Neural crest cell (in vitro differentiated cells): ENCODE data around the gene XCL1. TPM values are rescaled to one million over a fixed set of nuclear protein-coding genes. Genes with fewer than 3 reads are reported as not detected.

ENCODE experiments used
- DNase-seq: peaks from one replicate; pipeline ENCODE4 v3.0.0; 2021; ENCODE audit warnings: low read depth, mixed read lengths, low spot score
- H3K27ac Mint-ChIP-seq: one replicate; pipeline ENCODE4 v1.8.0; 2021; ENCODE audit warnings: mild to moderate bottlenecking, mixed read lengths; ENCODE audit not compliant: unreplicated experiment
- H3K27me3 Mint-ChIP-seq: 2 replicates; pipeline ENCODE4 v1.8.0; 2021; ENCODE audit warnings: low read depth, mild to moderate bottlenecking, mixed read lengths
- H3K36me3 Mint-ChIP-seq: 2 replicates; pipeline ENCODE4 v1.8.0; 2021; ENCODE audit warnings: low read depth, mild to moderate bottlenecking, mixed read lengths
- H3K4me1 Mint-ChIP-seq: 2 replicates; pipeline ENCODE4 v1.8.0; 2021; ENCODE audit warnings: mixed read lengths
- H3K4me3 Mint-ChIP-seq: one replicate; pipeline ENCODE4 v1.8.0; 2021; ENCODE audit warnings: mild to moderate bottlenecking, mixed read lengths
- H3K9me3 Mint-ChIP-seq: 2 replicates; pipeline ENCODE4 v1.8.0; 2021; ENCODE audit warnings: mixed read lengths
- CTCF ChIP-seq: fragments of 200-600 bp; sonication (generic); conservative IDR thresholded peaks from 2 replicates; pipeline ENCODE4 v1.5.0; 2021; ENCODE audit warnings: antibody characterized with exemption, mild to moderate bottlenecking
- total RNA-seq: library from RNA; stranded (reverse); gene quantifications from 2 replicates; pipeline ENCODE4 v1.2.1, GENCODE V29; 2021

The XCL1 gene
- total RNA-seq, 1 donor from 2014 or later = not detected

- Mint-ChIP-seq H3K36me3 (no peaks in the 10 kb centered on the region), H3K9me3 (no peaks in the 10 kb centered on the region), H3K27me3 (no peaks in the 10 kb centered on the region), H3K4me1 (no peaks in the 10 kb centered on the region), H3K27ac (no peak overlapping the region), H3K4me3 (no peak overlapping the region)
- DNase-seq = no peak
- TF ChIP-seq CTCF = no peak
Observed at GRCh38 chr1:168627370-168627769, 51.0 kb downstream of the XCL1 start.

GRCh38 chr1:168628807-168629206 lies 52.4 kb downstream of the XCL1 start:
- Mint-ChIP-seq H3K9me3 (no peaks in the 10 kb centered on the region), H3K4me3 (no peak overlapping the region), H3K27me3 (no peaks in the 10 kb centered on the region), H3K36me3 (no peaks in the 10 kb centered on the region), H3K27ac (no peak overlapping the region), H3K4me1 (no peaks in the 10 kb centered on the region)
- no peak for DNase-seq
- no peak for TF ChIP-seq CTCF

GRCh38 chr1:168629466-168629865 lies 53.1 kb downstream of the XCL1 start:
- no peaks in the 10 kb centered on the region for H3K9me3 Mint-ChIP-seq
- no peak overlapping the region for H3K27ac Mint-ChIP-seq
- H3K27me3 Mint-ChIP-seq = no peaks in the 10 kb centered on the region
- no peak overlapping the region for H3K4me3 Mint-ChIP-seq
- H3K4me1 Mint-ChIP-seq = no peaks in the 10 kb centered on the region
- no peak for TF ChIP-seq CTCF
- no peak for DNase-seq
- no peaks in the 10 kb centered on the region for H3K36me3 Mint-ChIP-seq

Other genes starting within 250 kb of the XCL1 start
- not detected in 2 replicates for gene XCL2, start 32.6 kb upstream of the XCL1 start, total RNA-seq
- gene DPT, start 152.6 kb downstream of the XCL1 start, total RNA-seq = not detected in 2 replicates